ENCODE data around the gene OR2T6.
"Not testable (repeated sequence)": the region's sequence is repeated elsewhere in the genome, so short reads cannot be mapped to it uniquely, and the experiment has no call there.

DNA sequence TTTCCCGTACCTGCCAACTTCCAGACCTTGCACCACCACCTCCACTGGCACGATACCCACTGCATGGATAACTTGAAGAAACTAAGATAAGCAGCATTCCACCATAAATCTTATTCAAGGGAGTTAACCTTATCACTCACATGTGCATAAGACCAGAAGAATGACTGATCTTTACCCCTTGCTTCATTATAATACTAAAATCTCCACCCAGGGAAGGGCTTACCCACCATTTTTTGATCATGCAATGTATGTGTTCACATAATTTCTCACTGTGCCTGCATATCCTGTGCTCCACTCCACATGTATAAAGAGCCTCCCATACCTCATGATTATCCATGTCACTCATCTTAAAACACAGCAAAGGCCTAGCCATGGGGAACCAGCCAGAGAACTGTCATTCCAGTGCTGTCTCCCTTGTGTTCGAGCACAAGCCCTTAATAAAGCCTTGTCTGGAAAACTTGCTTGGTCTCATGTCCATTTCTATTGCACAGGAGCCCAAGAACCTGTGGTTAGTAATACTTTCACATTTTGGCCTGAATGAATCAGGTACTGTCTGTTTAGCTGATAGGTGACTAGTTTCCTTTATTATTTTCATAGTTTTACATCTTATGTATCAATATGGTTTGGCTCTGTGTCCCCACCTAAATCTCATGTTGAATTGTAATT is 52.1 kb downstream of the OR2T6 start:
- TF ChIP-seq EZH2 (IDR thresholded peaks at IDR 0.05; ENCODE audit: insufficient read depth, poor library complexity, severe bottlenecking); EZH2phosphoT487 (IDR thresholded peaks at IDR 0.05; ENCODE audit: insufficient read depth, low read depth): not testable (repeated sequence)
